ENCODE measurements around the gene FHL2. TPM values are rescaled to one million over a fixed set of nuclear protein-coding genes. Genes with fewer than 3 reads are reported as not detected.

FHL2 gene
- total RNA-seq, 2 donors from 2014 or later = 77.6 to 107 TPM

DNA sequence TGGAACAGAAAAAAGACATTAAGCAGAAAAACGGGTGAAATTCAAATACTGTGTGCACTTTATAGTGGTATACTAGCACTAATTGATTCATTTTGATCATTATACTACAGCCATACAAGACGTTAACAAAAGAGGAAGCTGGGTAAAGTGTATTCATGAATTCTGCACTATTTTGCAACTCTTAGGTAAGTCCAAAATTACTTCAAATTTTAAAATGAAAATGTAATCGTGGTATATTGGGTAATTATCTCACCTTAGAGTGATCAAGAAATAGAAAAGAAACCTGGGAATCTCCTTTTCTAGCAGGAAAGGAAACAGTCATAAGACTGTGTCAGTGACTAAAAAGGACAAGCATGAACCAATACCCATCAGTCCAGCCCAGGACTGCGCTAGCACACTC is 74.8 kb downstream of the FHL2 start:
- ATAC-seq (ENCODE audit: insufficient number of reproducible peaks, low FRiP score, low read depth) (no peak), DNase-seq (ENCODE audit: low spot score) (no peak)
- Histone ChIP-seq H3K36me3 (no peaks in the 10 kb centered on the region), H3K4me1 (ENCODE audit: control insufficient read depth in 1 of 2, low read depth in 2 of 2) (peaks cover 7 to 21% of the 10 kb centered on the region in 2 donors), H3K27ac (no peak overlapping the region), H3K9me3 (no peaks in the 10 kb centered on the region), H3K4me3 (no peak overlapping the region), H3K27me3 (replicated peaks; ENCODE audit: insufficient read depth) (no peaks in the 10 kb centered on the region)
- TF ChIP-seq, protein P1, sequence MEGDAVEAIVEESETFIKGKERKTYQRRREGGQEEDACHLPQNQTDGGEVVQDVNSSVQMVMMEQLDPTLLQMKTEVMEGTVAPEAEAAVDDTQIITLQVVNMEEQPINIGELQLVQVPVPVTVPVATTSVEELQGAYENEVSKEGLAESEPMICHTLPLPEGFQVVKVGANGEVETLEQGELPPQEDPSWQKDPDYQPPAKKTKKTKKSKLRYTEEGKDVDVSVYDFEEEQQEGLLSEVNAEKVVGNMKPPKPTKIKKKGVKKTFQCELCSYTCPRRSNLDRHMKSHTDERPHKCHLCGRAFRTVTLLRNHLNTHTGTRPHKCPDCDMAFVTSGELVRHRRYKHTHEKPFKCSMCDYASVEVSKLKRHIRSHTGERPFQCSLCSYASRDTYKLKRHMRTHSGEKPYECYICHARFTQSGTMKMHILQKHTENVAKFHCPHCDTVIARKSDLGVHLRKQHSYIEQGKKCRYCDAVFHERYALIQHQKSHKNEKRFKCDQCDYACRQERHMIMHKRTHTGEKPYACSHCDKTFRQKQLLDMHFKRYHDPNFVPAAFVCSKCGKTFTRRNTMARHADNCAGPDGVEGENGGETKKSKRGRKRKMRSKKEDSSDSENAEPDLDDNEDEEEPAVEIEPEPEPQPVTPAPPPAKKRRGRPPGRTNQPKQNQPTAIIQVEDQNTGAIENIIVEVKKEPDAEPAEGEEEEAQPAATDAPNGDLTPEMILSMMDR (IDR thresholded peaks at IDR 0.05) = no peak

DNA sequence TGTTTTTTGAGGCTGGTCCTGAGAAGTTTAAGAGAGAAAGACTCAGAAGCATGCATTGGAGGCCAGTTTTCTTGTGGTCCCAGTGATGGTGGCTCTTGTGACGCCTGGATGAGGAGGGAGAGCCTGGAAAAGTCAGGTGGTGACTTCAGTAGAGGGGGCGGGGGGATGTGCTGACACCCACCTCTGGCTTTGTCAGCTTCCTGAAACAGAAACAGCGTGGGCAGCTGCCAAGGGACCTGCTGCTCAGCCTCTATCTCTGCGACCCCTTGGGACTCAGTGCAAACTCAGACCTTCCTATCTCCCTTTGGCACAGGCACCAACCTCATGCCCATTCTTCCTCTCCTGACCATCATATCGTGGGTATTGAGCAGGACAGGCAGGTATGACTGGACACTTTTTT is 75.7 kb downstream of the FHL2 start:
- Histone ChIP-seq H3K9me3 (no peaks in the 10 kb centered on the region), H3K27me3 (replicated peaks; ENCODE audit: insufficient read depth) (no peaks in the 10 kb centered on the region), H3K36me3 (no peaks in the 10 kb centered on the region), H3K4me1 (ENCODE audit: control insufficient read depth in 1 of 2, low read depth in 2 of 2) (peaks cover 4 to 14% of the 10 kb centered on the region in 2 donors), H3K27ac (no peak overlapping the region), H3K4me3 (no peak overlapping the region)
- ATAC-seq (ENCODE audit: insufficient number of reproducible peaks, low FRiP score, low read depth) = no peak
- no peak for DNase-seq (ENCODE audit: low spot score)
- TF ChIP-seq, protein P1 (IDR thresholded peaks at IDR 0.05) = no peak

DNA sequence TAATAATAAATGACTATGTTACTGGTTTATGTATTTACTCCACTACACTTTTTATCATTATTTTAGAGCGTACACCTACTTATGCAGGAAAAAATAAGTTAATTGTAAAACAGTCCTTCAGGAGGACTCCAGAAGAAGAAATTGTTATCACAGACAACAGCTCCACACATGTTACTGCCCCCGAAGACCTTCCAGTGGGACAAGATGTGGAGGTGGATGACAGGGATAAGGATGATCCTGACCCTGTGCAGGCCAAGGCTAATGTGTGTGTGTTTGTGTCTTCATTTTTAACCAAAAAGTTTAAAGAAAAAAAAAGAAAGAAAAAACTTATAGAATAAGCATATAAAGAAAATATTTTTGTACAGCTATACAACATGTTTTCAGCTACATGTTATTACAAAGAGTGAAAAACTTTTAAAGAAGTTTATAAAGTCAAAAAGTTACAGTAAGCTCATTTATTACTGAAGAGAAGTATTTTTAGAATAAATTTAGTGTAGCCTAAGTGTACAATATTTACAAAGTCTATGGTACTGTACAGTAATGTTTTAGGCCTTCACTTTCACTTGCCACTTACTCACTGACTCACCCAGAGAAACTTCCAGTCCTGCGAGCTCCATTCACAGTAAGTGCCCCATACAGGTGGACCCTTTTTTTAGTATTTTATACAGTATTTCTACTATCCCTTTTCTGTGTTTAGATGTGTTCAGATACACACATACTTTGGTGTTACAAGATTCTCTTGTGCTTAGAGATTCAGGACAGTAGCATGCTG is 76.8 kb downstream of the FHL2 start:
- TF ChIP-seq, protein P1 (IDR thresholded peaks at IDR 0.05) = no peak
- DNase-seq (ENCODE audit: low spot score) = no peak
- Histone ChIP-seq H3K36me3 (no peaks in the 10 kb centered on the region), H3K4me1 (ENCODE audit: control insufficient read depth in 1 of 2, low read depth in 2 of 2) (peaks cover 0 to 5% of the 10 kb centered on the region in 2 donors), H3K27ac (no peak overlapping the region), H3K9me3 (no peaks in the 10 kb centered on the region), H3K4me3 (no peak overlapping the region), H3K27me3 (replicated peaks; ENCODE audit: insufficient read depth) (no peaks in the 10 kb centered on the region)
- ATAC-seq (ENCODE audit: insufficient number of reproducible peaks, low FRiP score, low read depth) = no peak

DNA sequence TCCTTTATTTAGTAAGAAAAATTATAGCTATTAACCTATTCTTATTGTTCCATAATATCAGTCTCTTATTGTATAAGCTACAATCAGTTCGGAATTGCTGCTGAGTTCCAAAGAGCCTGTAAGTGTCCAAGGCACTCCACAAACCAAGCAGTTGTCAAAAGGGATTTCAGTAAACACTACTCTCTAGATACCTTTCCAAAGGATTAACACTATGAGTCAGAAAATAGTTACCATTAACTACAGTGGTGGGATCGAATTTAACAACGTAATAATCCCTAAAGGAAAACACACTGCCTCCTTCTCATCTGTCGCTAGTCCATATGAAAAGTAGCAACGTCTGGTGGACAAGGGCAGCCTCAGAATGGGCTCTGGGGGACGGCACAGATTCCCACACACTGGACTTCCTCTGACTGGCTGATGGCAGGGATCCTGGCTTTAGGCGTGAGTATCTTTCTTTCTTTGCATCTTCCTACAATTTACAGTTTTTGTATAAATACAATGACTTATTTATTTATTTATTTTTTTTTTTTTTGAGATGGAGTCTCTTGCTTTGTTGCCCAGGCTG is 78.1 kb downstream of the FHL2 start:
- ATAC-seq (ENCODE audit: insufficient number of reproducible peaks, low FRiP score, low read depth) (no peak), DNase-seq (ENCODE audit: low spot score) (no peak)
- TF ChIP-seq, protein P1 (IDR thresholded peaks at IDR 0.05) = no peak
- no peak overlapping the region for H3K27ac ChIP-seq
- H3K9me3 ChIP-seq = no peaks in the 10 kb centered on the region
- H3K36me3 ChIP-seq = no peaks in the 10 kb centered on the region
- peaks cover 0 to 5% of the 10 kb centered on the region in 2 donors for H3K4me1 ChIP-seq (ENCODE audit: control insufficient read depth in 1 of 2, low read depth in 2 of 2)
- H3K27me3 ChIP-seq (replicated peaks; ENCODE audit: insufficient read depth) = no peaks in the 10 kb centered on the region
- no peak overlapping the region for H3K4me3 ChIP-seq

DNA sequence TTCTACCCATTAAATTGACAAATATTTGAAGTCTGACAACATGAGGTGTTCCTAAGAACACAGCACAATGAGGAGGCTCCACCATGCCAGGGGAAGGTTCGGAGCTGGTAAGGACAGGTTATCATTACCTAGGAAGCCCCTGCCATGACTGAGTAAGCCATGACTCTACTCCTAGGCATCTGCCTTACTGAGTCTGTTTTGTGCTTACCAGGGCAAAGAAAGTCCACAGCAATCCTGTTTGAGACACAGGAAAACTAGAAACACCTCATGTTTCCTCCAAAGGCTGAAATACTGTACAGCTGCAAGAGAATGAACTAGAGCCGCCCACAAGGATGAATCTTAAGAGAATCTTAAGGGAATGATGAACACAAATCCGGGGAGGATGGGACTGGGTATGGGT is 80.9 kb downstream of the FHL2 start:
- TF ChIP-seq, protein P1 (IDR thresholded peaks at IDR 0.05) = no peak
- no peak for DNase-seq (ENCODE audit: low spot score)
- Histone ChIP-seq H3K27me3 (replicated peaks; ENCODE audit: insufficient read depth) (no peaks in the 10 kb centered on the region), H3K27ac (no peak overlapping the region), H3K36me3 (no peaks in the 10 kb centered on the region), H3K4me3 (no peak overlapping the region), H3K9me3 (no peaks in the 10 kb centered on the region), H3K4me1 (ENCODE audit: control insufficient read depth in 1 of 2, low read depth in 2 of 2) (peaks cover 0 to 5% of the 10 kb centered on the region in 2 donors)
- no peak for ATAC-seq (ENCODE audit: insufficient number of reproducible peaks, low FRiP score, low read depth)
